Left ventricle myocardium inferior (tissue), 1 donor: ENCODE measurements around the gene RRBP1. TPM values are rescaled to one million over a fixed set of nuclear protein-coding genes. Genes with fewer than 3 reads are reported as not detected.
A peak's percentile ranks its signal among the peaks of the same experiment; 100 is the strongest.

Source experiments
- DNase-seq: peaks from one replicate; pipeline ENCODE4 v3.0.0-alpha.2; 2020
- H3K27ac ChIP-seq: fragments of 200-600 bp; replicated peaks from 2 replicates; pipeline ENCODE4 v1.8.0; 2021
- H3K27me3 ChIP-seq: fragments of 200-600 bp; 2 replicates; pipeline ENCODE4 v1.8.0; 2021; ENCODE audit warnings: low read depth
- H3K36me3 ChIP-seq: fragments of 200-600 bp; 2 replicates; pipeline ENCODE4 v1.8.0; 2021
- H3K4me1 ChIP-seq: fragments of 200-600 bp; 2 replicates; pipeline ENCODE4 v1.8.0; 2021
- H3K4me3 ChIP-seq: fragments of 200-600 bp; 2 replicates; pipeline ENCODE4 v1.8.0; 2021; ENCODE audit warnings: mild to moderate bottlenecking, moderate library complexity
- H3K9me3 ChIP-seq: fragments of 200-600 bp; replicated peaks from 2 replicates; pipeline ENCODE4 v1.8.0; 2021
- CTCF ChIP-seq: fragments of 200-600 bp; IDR thresholded peaks from 2 replicates; pipeline ENCODE4 v1.8.0; 2021; ENCODE audit warnings: antibody characterized with exemption, mild to moderate bottlenecking, borderline replicate concordance
- intact Hi-C: fragments of 100-400 bp; cut with micrococcal nuclease; formaldehyde crosslinking; loops from one replicate; pipeline ENCODE4 v1.11.0; 2022
- total RNA-seq: library from RNA; stranded (reverse); fragmentation: NEBNext Ultra II Directional; extraction: Animal tissue kit (Norgen Biotek cat#: 25700); gene quantifications from one replicate; pipeline ENCODE4 v1.2.1, GENCODE V29; 2021
- donor health status: DM: no; HTN: yes; CAD: no; lungs with severe emphysema.

Gene RRBP1
- total RNA-seq, 1 donor from 2014 or later = 31.3 TPM

- TF ChIP-seq CTCF = no peak
- Histone ChIP-seq H3K4me3 (no peak overlapping the region), H3K27me3 (no peaks in the 10 kb centered on the region), H3K36me3 (peaks cover 25% of the 10 kb centered on the region), H3K9me3 (no peaks in the 10 kb centered on the region), H3K4me1 (peaks cover 86% of the 10 kb centered on the region), H3K27ac (no peak overlapping the region)
- DNase-seq = no peak
- intact Hi-C loops = no loop called here
Observed at GRCh38 chr20:17598013-17598550, 84.0 kb downstream of the RRBP1 start.

- Histone ChIP-seq H3K27ac (peak overlapping the region; percentile 49), H3K4me1 (peaks cover 86% of the 10 kb centered on the region)
Observed at GRCh38 chr20:17595856-17596255, 86.2 kb downstream of the RRBP1 start.

GRCh38 chr20:17594443-17594842 is 87.6 kb downstream of the RRBP1 start:
- Histone ChIP-seq H3K27ac (peak overlapping the region; percentile 49), H3K4me1 (peaks cover 97% of the 10 kb centered on the region), H3K36me3 (peaks cover 5% of the 10 kb centered on the region), H3K27me3 (no peaks in the 10 kb centered on the region), H3K4me3 (no peak overlapping the region), H3K9me3 (no peaks in the 10 kb centered on the region)
- TF ChIP-seq CTCF = no peak
- intact Hi-C loops = no loop called here
- DNase-seq = no peak

More at GRCh38 chr20:17595856-17596255, 86.2 kb downstream of the RRBP1 start:
- H3K9me3 ChIP-seq = no peaks in the 10 kb centered on the region
- intact Hi-C loops = no loop called here
- no peak for DNase-seq
- no peaks in the 10 kb centered on the region for H3K27me3 ChIP-seq
- H3K36me3 ChIP-seq = peaks cover 8% of the 10 kb centered on the region
- H3K4me3 ChIP-seq = no peak overlapping the region
- TF ChIP-seq CTCF = no peak

GRCh38 chr20:17593902-17594301 is 88.1 kb downstream of the RRBP1 start:
- no peaks in the 10 kb centered on the region for H3K9me3 ChIP-seq
- intact Hi-C loops = no loop called here
- H3K27ac ChIP-seq = peak overlapping the region; percentile 49
- no peak overlapping the region for H3K4me3 ChIP-seq
- TF ChIP-seq CTCF = no peak
- no peaks in the 10 kb centered on the region for H3K27me3 ChIP-seq
- H3K4me1 ChIP-seq = peaks cover 98% of the 10 kb centered on the region
- H3K36me3 ChIP-seq = peaks cover 5% of the 10 kb centered on the region
- no peak for DNase-seq

GRCh38 chr20:17590245-17590644 is 91.8 kb downstream of the RRBP1 start:
- Histone ChIP-seq H3K27ac (peak overlapping the region; percentile 65), H3K9me3 (no peaks in the 10 kb centered on the region), H3K36me3 (peaks cover 5% of the 10 kb centered on the region), H3K27me3 (no peaks in the 10 kb centered on the region), H3K4me3 (peak overlapping the region; percentile 23), H3K4me1 (peaks cover 100% of the 10 kb centered on the region)
- no peak for TF ChIP-seq CTCF
- intact Hi-C loops = no loop called here
- no peak for DNase-seq
